Heart right ventricle (tissue), 16 donors: ENCODE measurements around the gene FBN1. TPM values are rescaled to one million over a fixed set of nuclear protein-coding genes. Genes with fewer than 3 reads are reported as not detected.

ENCODE experiments used
- ATAC-seq, 8 donors: fragments of 200-7000 bp; cut with Tn5 transposase; one replicate each; pipeline ENCODE4 v1.9.1; 2020; ENCODE audit warnings: mild to moderate bottlenecking in 8 of 8, moderate library complexity in 8 of 8, moderate number of reproducible peaks in 1 of 8
- DNase-seq, 2 donors: peaks; one replicate each; pipeline ENCODE4 v3.0.0-alpha.2; 2020
- H3K27ac ChIP-seq, 10 donors: fragments of 200-600 bp; sonication (generic) in 2 of 10; one replicate each; pipeline versions ENCODE4 v1.5.0 to v1.8.0; 2020 to 2022; ENCODE audit warnings: mild to moderate bottlenecking in 3 of 10
- H3K27me3 ChIP-seq, 7 donors: fragments of 200-600 bp; one replicate each; pipeline ENCODE4 v1.8.0; 2021 to 2022; ENCODE audit warnings: mild to moderate bottlenecking in 2 of 7
- H3K36me3 ChIP-seq, 9 donors: fragments of 200-600 bp; sonication (generic) in 1 of 9; one replicate each; pipeline versions ENCODE4 v1.5.0 to v1.8.0; 2020 to 2022; ENCODE audit warnings: mild to moderate bottlenecking in 2 of 9
- H3K4me1 ChIP-seq, 9 donors: fragments of 200-600 bp; sonication (generic) in 1 of 9; one replicate each; pipeline versions ENCODE4 v1.5.0 to v1.8.0; 2020 to 2022; ENCODE audit warnings: mild to moderate bottlenecking in 4 of 9
- H3K4me3 ChIP-seq, 10 donors: fragments of 200-600 bp; sonication (generic) in 2 of 10; one replicate each; pipeline versions ENCODE4 v1.5.0 to v1.8.0; 2020 to 2022; ENCODE audit warnings: mild to moderate bottlenecking in 7 of 10, moderate library complexity in 2 of 10
- H3K9me3 ChIP-seq, 11 donors: fragments of 200-600 bp in 10 of 11; sonication (generic) in 2 of 11; one replicate each; pipeline versions ENCODE4 v1.5.0 to v1.8.0; 2013 to 2022; ENCODE audit warnings: mild to moderate bottlenecking in 2 of 11, control low read depth in 1 of 11, moderate library complexity in 1 of 11
- WGBS, 2 donors: extraction: QIAGEN DNeasy Blood & Tissue Kit; methylation state at CpG; one replicate each; pipeline ENCODE4 v1.1.7; 2013; ENCODE audit warnings: inconsistent platforms in 1 of 2; 5-methylcytosine and 5-hydroxymethylcytosine counted together
- intact Hi-C, 10 donors: fragments of 100-400 bp; cut with DNase I; formaldehyde crosslinking; loops; one replicate each; pipeline versions ENCODE4 v1.11.1 to v1.14.2; 2022
- polyA plus RNA-seq, 2 donors: library from polyadenylated mRNA; stranded (reverse); fragments of 200-250 nt; gene quantifications; one replicate each; pipeline ENCODE4 v1.2.3, GENCODE V29; 2013
- total RNA-seq, 10 donors: library from RNA; stranded (reverse); fragmentation: NEBNext Ultra II Directional in 3 of 10; extraction: Animal tissue kit (Norgen Biotek cat#: 25700) in 3 of 10; gene quantifications; one replicate each; pipeline versions ENCODE4 v1.2.1 to v1.2.4, GENCODE V29; 2021 to 2023
- TF ChIP-seq, protein P1 (sequence below), 9 donors: fragments of 200-600 bp; sonication (generic) in 2 of 9; IDR thresholded peaks; one replicate each; pipeline versions ENCODE4 v1.5.0 to v1.8.0; 2021 to 2022; ENCODE audit warnings: antibody characterized with exemption in 9 of 9, mild to moderate bottlenecking in 5 of 9, moderate library complexity in 1 of 9
- donor health status: Arrhythmogenic right ventricular cardiomyopathy.
- donor health status: ischemic (EF 13 %, LVEDD 7.1; RV severe dilation, severe dysfunction).
- donor health status: healthy with polysubstance abuse.
- donor health status: DM: no; HTN: yes; CAD: no.
- donor health status: DM: no; HTN: no; CAD: no.
- donor health status: ischemic (EF 25% LVEDD 6.9; RV normal size, moderate dysfunction).
- donor health status: ischemic (EF 25% LVEDD 5.7; RV mildly dilated, moderate dysfunction).
- donor health status: healthy.
- donor health status: DM: yes; HTN: yes; CAD: no.
- donor health status: Ischemic cardiomyopathy.
- donor health status: ischemic (EF 35%, LVEDD 5.7; RV mildly dilated, moderate dysfunction).
- donor health status: nonischemic (EF 11% LVEDD 7.7; RV severe dilation, severe dysfunction).
- donor health status: DM: yes; HTN: yes; CAD: no.
- donor health status: PGD.
- donor health status: ischemic (EF 29% LVEDD 5.4; RV normal size, mild dysfunction).
- donor health status: nonischemic (EF 23%, LVEDD 6.1; RV moderate dilation, normal function).

Gene FBN1
- total and polyA plus RNA-seq, 12 donors = 7.0 to 116 (median 31.1) TPM

DNA sequence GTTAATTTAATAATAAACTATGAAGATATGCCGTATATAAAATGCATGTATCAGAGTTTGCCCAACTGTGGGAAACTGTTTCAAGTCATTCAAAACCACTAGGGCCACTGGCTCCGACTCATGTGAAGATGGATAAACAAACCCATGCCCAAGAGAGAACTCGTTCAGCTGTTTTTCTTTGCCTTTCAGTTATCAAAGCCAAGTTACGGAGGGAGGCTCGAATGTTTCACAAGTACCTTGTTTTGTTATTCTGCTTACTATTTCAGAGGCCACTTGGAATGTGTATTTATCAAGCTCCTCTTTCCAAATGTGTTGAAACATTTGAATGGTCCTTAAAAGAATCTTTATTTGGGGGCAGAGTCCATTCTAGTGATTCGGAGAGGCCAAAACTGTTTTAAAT lies 232.2 kb downstream of the FBN1 start:
- ATAC-seq (peak in 4 of 8 donors; percentile 29 to 59 (median 49)), DNase-seq (no peak)
- TF ChIP-seq, protein P1, sequence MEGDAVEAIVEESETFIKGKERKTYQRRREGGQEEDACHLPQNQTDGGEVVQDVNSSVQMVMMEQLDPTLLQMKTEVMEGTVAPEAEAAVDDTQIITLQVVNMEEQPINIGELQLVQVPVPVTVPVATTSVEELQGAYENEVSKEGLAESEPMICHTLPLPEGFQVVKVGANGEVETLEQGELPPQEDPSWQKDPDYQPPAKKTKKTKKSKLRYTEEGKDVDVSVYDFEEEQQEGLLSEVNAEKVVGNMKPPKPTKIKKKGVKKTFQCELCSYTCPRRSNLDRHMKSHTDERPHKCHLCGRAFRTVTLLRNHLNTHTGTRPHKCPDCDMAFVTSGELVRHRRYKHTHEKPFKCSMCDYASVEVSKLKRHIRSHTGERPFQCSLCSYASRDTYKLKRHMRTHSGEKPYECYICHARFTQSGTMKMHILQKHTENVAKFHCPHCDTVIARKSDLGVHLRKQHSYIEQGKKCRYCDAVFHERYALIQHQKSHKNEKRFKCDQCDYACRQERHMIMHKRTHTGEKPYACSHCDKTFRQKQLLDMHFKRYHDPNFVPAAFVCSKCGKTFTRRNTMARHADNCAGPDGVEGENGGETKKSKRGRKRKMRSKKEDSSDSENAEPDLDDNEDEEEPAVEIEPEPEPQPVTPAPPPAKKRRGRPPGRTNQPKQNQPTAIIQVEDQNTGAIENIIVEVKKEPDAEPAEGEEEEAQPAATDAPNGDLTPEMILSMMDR (IDR thresholded peaks at IDR 0.05) = no peak
- Histone ChIP-seq H3K9me3 (no peaks in the 10 kb centered on the region), H3K4me3 (no peak overlapping the region), H3K27me3 (no peaks in the 10 kb centered on the region), H3K4me1 (peaks cover 0 to 33% (median 12%) of the 10 kb centered on the region in 9 donors), H3K27ac (peak overlapping the region in 9 of 10 donors; percentile 2 to 63 (median 36)), H3K36me3 (peaks cover 0 to 78% (median 18%) of the 10 kb centered on the region in 9 donors)
- 69 to 74% methylated on average over 6 of the region's 6 CpGs for WGBS, 2 donors
- intact Hi-C loops = no loop called here

DNA sequence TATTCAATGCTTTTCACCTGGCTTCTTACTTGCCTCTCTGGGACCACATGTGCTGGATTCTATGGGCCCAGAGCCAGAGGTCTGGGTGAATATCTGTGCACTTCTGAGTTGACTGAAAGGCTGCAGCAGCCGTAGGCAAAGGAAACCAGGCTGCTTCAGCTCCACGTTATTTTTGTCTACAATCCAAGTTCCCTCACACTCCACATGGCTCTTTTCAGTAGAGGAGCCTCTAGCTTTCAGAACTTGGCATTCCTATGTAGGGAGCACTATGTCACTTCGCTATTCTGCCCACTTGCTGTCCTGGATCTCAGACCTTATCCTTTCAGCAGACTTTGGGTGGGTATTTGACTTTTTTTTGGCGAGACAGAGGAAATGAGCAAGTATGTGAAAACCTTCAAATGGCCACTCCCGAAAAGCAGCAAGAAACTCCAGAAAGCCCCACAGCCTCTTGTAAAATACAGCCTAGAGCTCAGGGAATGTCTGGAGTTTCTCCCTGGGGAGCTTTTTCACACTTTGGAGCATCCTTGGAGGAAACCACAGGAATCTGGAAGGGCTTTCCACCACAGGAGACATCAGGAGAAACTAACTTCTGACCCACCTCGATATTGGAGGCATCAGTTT lies 233.4 kb downstream of the FBN1 start:
- intact Hi-C loops = no loop called here
- Histone ChIP-seq H3K9me3 (no peaks in the 10 kb centered on the region), H3K36me3 (peaks cover 0 to 72% (median 18%) of the 10 kb centered on the region in 9 donors), H3K27ac (peak overlapping the region in 9 of 10 donors; percentile 32 to 63 (median 59)), H3K27me3 (no peaks in the 10 kb centered on the region), H3K4me3 (no peak overlapping the region), H3K4me1 (peaks cover 0 to 33% (median 12%) of the 10 kb centered on the region in 9 donors)
- WGBS, 2 donors = 49 to 56% methylated on average over 6 of the region's 6 CpGs
- ATAC-seq (peak in 7 of 8 donors; percentile 37 to 78 (median 54)), DNase-seq (no peak)
- TF ChIP-seq, protein P1 (IDR thresholded peaks at IDR 0.05) = no peak

DNA sequence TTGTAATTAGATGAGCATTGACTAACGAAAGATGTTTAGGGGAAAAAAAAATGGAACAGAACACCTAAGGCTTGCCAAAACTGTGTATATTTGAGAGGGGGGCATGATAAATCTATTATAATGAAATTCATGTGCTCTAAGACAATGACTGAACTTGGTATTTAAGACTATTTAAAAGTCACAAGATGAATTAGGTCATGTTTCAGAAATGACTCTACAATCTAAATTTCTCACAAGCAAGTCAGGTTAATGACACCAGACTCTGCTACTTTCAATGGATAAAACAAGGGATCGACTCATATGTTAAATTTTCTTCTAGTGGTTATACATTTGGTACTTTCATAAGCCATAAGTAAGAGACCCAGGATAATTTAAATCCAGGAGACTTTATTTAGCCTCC lies 235.9 kb downstream of the FBN1 start:
- Histone ChIP-seq H3K36me3 (peaks cover 0 to 51% (median 18%) of the 10 kb centered on the region in 9 donors), H3K4me3 (no peak overlapping the region), H3K4me1 (peaks cover 0 to 32% (median 12%) of the 10 kb centered on the region in 9 donors), H3K9me3 (no peaks in the 10 kb centered on the region), H3K27ac (no peak overlapping the region), H3K27me3 (no peaks in the 10 kb centered on the region)
- DNase-seq (no peak), ATAC-seq (no peak)
- 93 to 96% methylated on average over 2 of the region's 2 CpGs for WGBS, 2 donors
- intact Hi-C loops = no loop called here
- TF ChIP-seq, protein P1 (IDR thresholded peaks at IDR 0.05) = no peak

DNA sequence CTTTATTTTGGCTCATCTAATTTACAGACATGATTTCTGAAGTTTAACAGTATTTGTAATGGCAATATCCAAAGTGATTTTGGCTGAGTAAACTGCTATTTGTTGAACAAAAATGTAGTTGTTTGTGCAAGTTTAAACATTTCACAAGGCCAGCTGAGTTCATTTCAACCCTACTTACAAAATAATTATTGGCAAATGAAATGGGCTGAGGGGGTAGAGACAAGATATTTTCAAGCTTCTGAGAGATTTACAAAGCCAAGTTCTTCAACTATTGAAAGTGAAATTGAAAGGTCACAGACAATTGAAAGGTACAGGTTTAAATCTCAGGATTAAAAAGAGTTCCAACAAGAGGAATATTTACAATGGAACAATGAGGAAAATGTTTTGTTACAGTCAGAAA lies 237.2 kb downstream of the FBN1 start:
- Histone ChIP-seq H3K36me3 (peaks cover 0 to 39% (median 18%) of the 10 kb centered on the region in 9 donors), H3K27me3 (no peaks in the 10 kb centered on the region), H3K4me1 (peaks cover 0 to 21% (median 4%) of the 10 kb centered on the region in 9 donors), H3K9me3 (no peaks in the 10 kb centered on the region), H3K4me3 (no peak overlapping the region), H3K27ac (peak overlapping the region in 2 of 10 donors; percentile 17 to 59)
- DNase-seq (no peak), ATAC-seq (no peak)
- intact Hi-C loops = no loop called here
- TF ChIP-seq, protein P1 (IDR thresholded peaks at IDR 0.05) = no peak
